ENCODE measurements around the gene ADCYAP1. TPM values are rescaled to one million over a fixed set of nuclear protein-coding genes. Genes with fewer than 3 reads are reported as not detected.

Gene ADCYAP1
- polyA plus RNA-seq, 1 of the 3 experiments (the other 2 are of a cell fraction) = not detected

- CTCF ChIA-PET = no interaction called here
- Histone ChIP-seq H3K27ac (ENCODE audit: low read depth in 2 of 2, low read length in 1 of 2) (no peak overlapping the region), H2AFZ (ENCODE audit: low read depth) (no peak overlapping the region), H4K20me1 (ENCODE audit: insufficient read depth) (no peaks in the 10 kb centered on the region), H3K27me3 (ENCODE audit: insufficient read depth) (peaks cover 85% of the 10 kb centered on the region), H3K9ac (no peak overlapping the region), H3K4me1 (ENCODE audit: control insufficient read depth in 1 of 2, insufficient read depth in 2 of 2, low read depth in 1 of 2, low read length in 1 of 2) (no peaks in the 10 kb centered on the region), H3K9me2 (no peaks in the 10 kb centered on the region), H3K79me2 (ENCODE audit: insufficient read depth) (no peaks in the 10 kb centered on the region), H3K4me3 (ENCODE audit: low read depth in 2 of 2, low read length in 1 of 2) (no peak overlapping the region), H3K9me3 (no peaks in the 10 kb centered on the region), H3K36me3 (replicated peaks in 1 of 2; ENCODE audit: control insufficient read depth in 1 of 2, insufficient read depth in 2 of 2, low read length in 1 of 2) (no peaks in the 10 kb centered on the region), H3K4me2 (peak overlapping the region; percentile 12; the same call in 1 of the 2 replicates), H3F3A (replicated peaks; ENCODE audit: insufficient read depth) (no peaks in the 10 kb centered on the region)
- POLR2A ChIA-PET = no interaction called here
- 4% methylated on average over 24 of the region's 47 CpGs for WGBS (ENCODE audit: low lambda C conversion rate)
- no peak for TF ChIP-seq REST (IDR thresholded peaks at IDR 0.05; ENCODE audit: low read depth, low read length)
- TF ChIP-seq TAF1 (IDR thresholded peaks at IDR 0.05; ENCODE audit: borderline replicate concordance, low read depth, low read length) = no peak
- no peak for TF ChIP-seq JUND (IDR thresholded peaks at IDR 0.05)
- no peak for TF ChIP-seq FOXM1 (IDR thresholded peaks at IDR 0.05; ENCODE audit: low read depth)
- TF ChIP-seq USF1 (IDR thresholded peaks at IDR 0.05; ENCODE audit: borderline replicate concordance, low read depth) = no peak
- no peak for TF ChIP-seq GABPA (IDR thresholded peaks at IDR 0.05; ENCODE audit: low read depth)
- TF ChIP-seq CTCF (IDR thresholded peaks at IDR 0.05) = no peak
- no peak for TF ChIP-seq GATA2 (CRISPR knock-in tag; IDR thresholded peaks at IDR 0.05)
- DNase-seq = peak; percentile 23
Observed at GRCh38 chr18:906416-907114, 1.9 kb downstream of the ADCYAP1 start.

Data from SK-N-SH (cell line).